ENCODE measurements around the gene ZNF333.
"Not testable (repeated sequence)": the region's sequence is repeated elsewhere in the genome, so short reads cannot be mapped to it uniquely, and the experiment has no call there.

Gene ZNF333

GRCh38 chr19:14700711-14701375, 11.0 kb downstream of the ZNF333 start:
- DNase-seq, result no peak

GRCh38 chr19:14703833-14704232, 14.0 kb downstream of the ZNF333 start:
- no peak for DNase-seq

- DNase-seq, result no peak
These were observed 14.6 kb downstream of the ZNF333 start for GRCh38 chr19:14704450-14704849.

- no peak for DNase-seq
These were observed 26.0 kb downstream of the ZNF333 start for GRCh38 chr19:14715841-14716240.

- DNase-seq, result no peak
These were observed 28.8 kb downstream of the ZNF333 start for GRCh38 chr19:14718522-14719116.

- no peak for DNase-seq
These were observed 29.3 kb downstream of the ZNF333 start for GRCh38 chr19:14719162-14719561.

GRCh38 chr19:14722127-14722526, 32.3 kb downstream of the ZNF333 start:
- no peak for DNase-seq

GRCh38 chr19:14728595-14728994, 38.7 kb downstream of the ZNF333 start:
- no peak for DNase-seq

GRCh38 chr19:14731200-14731599, 41.4 kb downstream of the ZNF333 start:
- no peak for DNase-seq

- no peak for DNase-seq
These were observed 42.7 kb downstream of the ZNF333 start for GRCh38 chr19:14732510-14732909.

GRCh38 chr19:14733574-14733973, 43.7 kb downstream of the ZNF333 start:
- DNase-seq, result no peak

GRCh38 chr19:14735915-14736314, 46.1 kb downstream of the ZNF333 start:
- no peak for DNase-seq

GRCh38 chr19:14746886-14747285, 57.0 kb downstream of the ZNF333 start:
- no peak for DNase-seq

- no peak for DNase-seq
These were observed 58.8 kb downstream of the ZNF333 start for GRCh38 chr19:14748601-14749000.

- no peak for DNase-seq
These were observed 69.0 kb downstream of the ZNF333 start for GRCh38 chr19:14758816-14759215.

GRCh38 chr19:14761607-14762006, 71.8 kb downstream of the ZNF333 start:
- DNase-seq, result no peak

- DNase-seq, result no peak
These were observed 72.3 kb downstream of the ZNF333 start for GRCh38 chr19:14762111-14762510.

- DNase-seq, result no peak
These were observed 73.8 kb downstream of the ZNF333 start for GRCh38 chr19:14763497-14764145.

GRCh38 chr19:14764401-14764800, 74.6 kb downstream of the ZNF333 start:
- DNase-seq, result no peak

GRCh38 chr19:14765403-14765802, 75.6 kb downstream of the ZNF333 start:
- DNase-seq, result not testable (repeated sequence)

- DNase-seq, result not testable (repeated sequence)
These were observed 76.0 kb downstream of the ZNF333 start for GRCh38 chr19:14765841-14766240.

- DNase-seq, result no peak
These were observed 77.7 kb downstream of the ZNF333 start for GRCh38 chr19:14767466-14767971.

- DNase-seq, result no peak
These were observed 78.2 kb downstream of the ZNF333 start for GRCh38 chr19:14768001-14768400.

- no peak for DNase-seq
These were observed 79.4 kb downstream of the ZNF333 start for GRCh38 chr19:14769201-14769600.

All from activated CD4-positive, CD25-positive, alpha-beta regulatory T cell treated with anti-CD3 and anti-CD28 coated beads, Interleukin-2, amount 50 U/mL, for 72 hours (primary cell).